CMK (cell line): ENCODE data around the gene MYLK.
A peak's percentile ranks its signal among the peaks of the same experiment; 100 is the strongest.
"Not testable (repeated sequence)": the region's sequence is repeated elsewhere in the genome, so short reads cannot be mapped to it uniquely, and the experiment has no call there.

Experiments used
- DNase-seq: peaks from one replicate; pipeline ENCODE4 v3.0.0-alpha.2; 2010; ENCODE audit warnings: low read depth

The MYLK gene

DNA sequence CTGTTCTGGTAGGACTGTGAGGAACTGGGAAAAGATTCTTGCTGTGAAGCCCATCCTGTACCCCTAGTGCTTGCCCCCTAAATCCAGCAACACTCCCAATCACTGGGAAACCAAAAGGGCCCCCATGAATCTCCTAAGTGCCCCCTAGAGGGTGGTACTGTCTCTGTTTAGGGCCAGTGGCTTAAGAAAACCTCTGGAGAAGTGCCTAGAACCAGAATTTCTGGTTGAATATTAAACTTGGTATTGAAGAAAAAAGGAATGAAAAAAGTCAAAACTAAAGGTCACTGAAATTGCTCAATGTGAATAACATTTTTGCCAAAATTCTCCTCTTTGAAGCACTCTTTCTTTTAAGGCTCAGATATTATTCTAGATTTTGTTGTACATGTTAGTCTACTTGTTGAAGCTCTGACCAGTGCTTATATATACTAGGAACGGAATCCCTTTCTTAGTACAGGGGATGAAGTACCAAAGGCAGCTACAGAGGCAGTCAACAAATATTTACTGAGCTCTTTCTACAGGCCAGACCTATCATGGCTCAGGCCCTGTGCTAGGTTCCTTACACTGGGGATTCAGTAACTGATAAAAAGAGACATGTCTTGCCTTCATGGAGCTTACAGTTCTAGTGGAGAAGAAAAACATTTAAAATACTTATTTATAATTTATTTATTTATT, 138.8 kb downstream of the MYLK start:
- DNase-seq, result no peak

DNA sequence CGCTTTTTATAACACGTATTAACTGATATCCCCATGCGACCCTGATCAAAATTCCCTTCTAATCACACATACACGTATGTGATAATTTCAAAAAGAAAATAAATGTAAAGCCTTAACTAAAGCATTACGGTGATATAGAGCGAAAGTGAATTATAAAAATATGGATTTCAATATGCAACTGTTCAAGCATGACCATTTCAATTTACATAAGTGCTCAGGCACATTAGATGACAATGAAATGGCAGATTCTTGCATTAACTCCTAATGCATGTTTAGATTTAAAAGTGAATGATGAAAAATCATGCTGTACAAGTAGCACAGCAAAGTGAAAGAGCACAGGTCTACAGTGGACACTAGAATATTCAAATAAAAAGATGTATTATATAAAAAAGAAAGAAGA, 140.1 kb downstream of the MYLK start:
- no peak for DNase-seq

DNA sequence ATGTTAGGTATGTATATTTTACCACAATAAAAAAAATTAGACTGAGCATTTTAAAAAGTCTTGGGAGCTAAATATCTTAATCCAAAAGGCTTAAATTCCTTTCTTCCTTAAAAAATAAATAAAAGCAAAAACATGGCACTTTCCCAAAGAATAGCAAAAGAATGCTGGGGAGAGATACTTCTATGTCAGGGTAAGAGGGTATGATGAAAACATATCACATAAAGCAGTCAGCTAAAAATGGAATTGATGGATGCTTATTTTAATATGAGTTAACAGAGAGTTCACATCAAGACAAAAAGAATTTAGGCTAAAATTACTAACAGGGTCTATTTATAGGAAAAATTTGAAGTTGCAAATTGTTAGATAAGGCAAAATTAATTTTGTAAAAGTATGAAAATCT, 141.0 kb downstream of the MYLK start:
- no peak for DNase-seq

DNA sequence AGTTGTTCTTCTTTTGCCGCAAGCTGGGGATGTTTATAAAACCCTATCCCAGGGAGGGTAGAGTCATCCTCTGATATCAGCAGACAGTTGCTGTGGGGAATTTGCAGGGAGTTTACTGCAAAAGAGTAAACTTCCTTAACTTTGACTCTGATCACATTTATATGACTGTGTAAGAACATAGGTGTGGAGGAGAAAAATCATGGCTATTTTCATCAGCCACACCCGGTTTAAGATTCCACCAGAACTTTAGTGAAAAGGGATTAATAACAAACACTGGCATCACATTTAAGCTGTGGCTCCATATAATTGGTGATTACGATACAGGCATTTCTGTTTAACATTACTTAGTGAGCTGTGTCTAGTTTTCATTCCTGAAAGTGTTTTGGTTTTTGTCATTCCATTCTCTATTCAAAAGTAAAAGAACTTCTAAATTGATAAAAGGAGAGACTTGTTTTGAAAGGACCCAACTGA, 143.1 kb downstream of the MYLK start:
- no peak for DNase-seq

DNA sequence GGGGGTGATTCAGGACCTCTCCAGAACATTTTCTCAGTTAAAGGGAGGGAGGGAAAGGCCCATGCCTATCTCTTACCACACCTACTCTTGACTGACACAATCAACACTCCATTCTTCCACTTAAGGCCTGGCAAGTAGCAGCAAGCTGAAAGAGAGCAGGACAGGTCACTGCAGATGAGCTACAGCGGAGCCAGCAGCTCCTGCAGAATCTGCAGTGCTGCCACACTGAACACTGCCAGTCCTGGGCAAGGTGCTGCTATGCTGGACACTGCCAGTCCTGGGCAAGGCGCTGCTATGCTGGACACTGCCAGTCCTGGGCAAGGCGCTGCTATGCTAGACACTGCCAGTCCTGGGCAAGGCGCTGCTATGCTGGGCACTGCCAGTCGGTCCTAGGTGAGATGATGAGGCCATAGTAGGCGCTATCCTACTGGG, 143.7 kb downstream of the MYLK start:
- DNase-seq, result no peak

DNA sequence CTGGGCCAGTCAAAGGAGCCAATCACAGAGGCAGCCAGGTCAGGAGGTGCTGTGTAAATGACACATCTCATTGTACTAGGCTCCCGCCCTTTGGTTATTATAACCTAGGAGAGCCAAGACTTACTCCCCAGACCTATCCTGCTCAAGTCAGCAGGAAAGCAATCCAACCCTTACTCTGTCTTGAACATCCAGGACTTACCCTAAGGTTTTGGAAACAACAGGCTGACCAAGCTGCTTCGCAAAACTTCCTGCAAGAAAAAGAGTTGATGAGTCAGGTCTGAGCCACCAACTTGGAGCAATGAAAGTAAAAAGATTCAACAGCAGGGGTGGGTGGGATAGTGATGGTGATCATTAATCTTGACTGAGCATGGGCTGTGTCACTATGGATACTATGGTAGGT, 144.4 kb downstream of the MYLK start:
- no peak for DNase-seq

DNA sequence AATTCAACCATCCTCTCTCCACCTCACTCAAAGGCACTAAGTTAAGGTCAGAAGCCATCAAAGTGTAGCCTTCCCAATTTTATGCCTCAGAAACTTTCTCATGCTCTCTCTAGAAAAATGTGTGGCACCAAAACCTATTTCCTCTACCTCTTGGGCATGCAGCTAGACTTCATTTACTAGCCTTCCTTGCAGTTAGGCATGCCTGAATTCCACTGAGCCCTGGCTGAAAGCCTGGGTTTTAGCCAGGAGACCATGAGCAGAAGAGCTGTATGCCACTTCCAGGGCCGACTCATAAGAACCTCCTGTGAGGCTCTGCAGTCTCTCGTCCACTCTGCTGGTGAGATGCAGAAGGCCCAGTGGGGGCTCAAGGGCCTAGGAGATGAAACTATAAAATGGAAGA, 145.0 kb downstream of the MYLK start:
- no peak for DNase-seq

DNA sequence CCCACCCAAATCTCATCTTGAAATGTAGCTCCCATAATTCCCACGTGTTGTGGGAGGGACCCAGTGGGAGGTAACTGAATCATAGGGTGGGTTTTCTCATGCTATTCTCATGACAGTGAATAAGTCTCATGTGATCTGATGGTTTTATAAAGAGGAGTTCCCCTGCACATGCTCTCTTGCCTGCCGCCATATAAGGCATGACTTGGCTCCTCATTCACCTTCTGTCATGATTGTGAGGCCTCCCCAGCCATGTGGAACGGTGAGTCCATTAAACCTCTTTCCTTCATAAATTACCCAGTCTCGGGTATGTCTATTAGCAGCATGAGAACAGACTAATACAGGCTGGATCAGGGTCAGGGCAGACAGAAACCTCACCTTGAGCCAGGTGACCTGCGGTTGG, 145.6 kb downstream of the MYLK start:
- DNase-seq, result not testable (repeated sequence)

DNA sequence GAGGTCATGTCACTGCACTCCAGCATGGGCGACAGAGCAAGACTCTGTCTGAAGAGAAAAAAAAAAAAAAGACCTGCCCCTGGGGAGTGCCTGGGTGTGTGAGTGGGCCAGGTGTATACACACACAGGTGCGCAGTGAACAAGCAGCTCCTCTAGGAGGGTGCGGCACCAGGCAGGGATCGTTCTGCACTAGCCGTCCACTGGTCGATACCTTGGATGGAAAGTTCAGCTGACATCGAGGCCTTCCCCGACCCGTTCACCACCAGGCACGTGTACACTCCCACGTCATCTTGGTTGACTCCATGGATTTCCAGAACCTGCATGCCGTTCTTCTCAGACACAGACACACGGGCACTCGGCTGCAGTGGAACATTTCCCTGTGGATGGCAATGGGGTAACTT, 147.0 kb downstream of the MYLK start:
- DNase-seq, result no peak

DNA sequence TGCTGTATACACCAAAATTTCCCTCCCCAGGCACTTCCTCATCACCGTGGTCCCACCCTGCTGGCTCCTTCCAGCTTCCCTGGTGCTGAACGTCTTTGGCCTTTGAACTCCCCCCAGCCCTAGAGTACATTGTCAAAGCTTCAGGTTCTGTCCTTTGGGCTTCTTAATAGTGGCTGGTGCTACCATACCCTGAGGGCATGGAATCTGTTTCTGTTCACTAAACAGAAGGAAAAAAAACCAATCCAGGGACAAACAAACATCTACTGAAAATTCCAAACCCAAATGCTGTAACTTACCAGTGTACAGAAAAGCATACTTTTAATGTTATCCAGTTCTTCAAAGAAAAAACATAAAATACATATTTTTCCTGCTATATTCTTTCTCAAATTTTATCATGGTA, 148.7 kb downstream of the MYLK start:
- no peak for DNase-seq

DNA sequence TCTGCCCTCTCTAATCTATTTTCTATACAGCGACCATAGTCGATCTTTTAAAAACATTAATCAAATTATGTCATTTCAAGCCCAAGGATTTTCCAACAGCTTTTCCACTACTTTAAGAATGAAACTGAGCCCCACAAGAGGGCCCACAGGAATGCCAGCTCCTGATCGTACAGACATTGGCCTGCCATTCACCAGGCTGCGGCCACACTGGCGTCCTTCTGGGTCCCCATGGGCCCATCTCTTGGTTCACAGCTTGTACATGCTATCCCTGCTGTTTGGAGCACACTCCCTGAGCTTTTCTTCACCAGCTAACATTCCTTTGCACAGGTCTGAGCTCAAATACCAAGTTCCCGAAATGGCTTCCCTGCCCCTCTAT, 149.6 kb downstream of the MYLK start:
- DNase-seq, result no peak

DNA sequence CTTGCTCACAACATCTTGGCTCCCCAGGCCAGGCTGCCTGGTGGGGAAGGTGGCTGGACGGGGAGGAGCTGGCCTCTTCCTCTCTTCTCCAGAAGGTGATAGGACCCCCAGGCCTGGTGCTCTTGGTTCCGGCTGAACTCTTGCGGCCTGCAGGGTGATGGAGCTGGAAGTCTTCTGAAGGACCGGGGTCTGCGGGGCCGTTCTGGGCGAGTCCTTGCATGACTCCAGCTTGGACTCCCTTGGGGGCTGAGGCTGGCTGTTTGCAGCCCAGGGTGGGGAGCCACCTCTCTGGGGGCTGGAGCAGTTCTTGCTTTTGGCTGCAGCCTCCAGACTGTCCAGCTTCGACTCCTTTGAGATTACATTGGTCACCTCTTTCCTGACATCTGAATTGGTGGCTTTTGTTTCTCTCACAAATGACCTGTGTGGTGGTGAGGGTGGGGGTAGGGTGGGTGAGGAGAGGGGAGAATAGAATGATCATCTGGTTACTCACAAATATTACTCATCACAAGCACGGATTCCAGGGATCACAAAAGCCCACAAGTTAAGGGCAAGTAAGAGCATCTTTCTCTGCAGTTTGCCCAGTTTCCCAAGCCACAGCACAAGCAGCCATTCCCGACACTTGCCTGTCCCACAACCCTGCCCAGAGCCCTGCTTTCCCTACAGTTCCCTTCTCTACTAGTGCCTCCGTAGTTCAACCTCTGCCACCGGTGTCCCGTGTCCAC, 150.2 kb downstream of the MYLK start:
- DNase-seq, result no peak

DNA sequence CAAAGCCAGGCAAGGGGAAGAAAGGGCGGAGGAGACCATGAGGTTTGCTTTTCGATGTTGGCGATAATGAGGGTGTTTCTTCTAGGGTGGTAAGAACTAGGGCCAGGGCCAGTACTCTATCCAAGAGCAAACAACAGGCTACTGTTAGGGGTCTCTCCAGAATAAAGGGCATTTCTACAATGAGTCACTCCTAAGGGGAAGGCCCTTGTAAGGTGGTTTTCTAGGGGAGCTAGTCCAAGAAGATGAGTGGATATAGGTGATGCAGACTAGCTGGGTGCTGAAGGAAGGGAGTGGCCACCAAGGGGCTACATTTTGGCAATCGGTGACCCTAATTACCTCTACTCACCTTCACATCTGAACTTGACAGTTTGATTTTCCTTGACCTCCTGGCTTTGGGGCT, 150.8 kb downstream of the MYLK start:
- DNase-seq, result no peak

DNA sequence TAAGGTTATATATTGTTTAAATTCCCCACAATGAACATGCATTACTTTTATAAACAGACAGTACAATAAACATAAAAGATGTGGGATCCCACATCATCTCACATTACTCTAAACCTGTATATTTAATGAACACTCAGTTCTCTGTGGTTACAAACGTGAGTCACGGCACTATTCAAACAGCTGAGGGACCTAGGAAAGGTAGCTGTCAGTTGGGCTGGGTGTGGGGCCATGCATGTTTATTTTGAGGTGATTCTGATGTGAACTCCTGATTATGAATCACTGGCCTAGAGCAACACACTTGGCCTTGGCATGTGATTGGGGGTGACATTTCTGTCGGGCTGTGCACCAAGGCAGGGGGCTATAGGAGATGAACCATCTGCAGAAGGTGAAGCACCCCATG, 151.7 kb downstream of the MYLK start:
- no peak for DNase-seq

DNA sequence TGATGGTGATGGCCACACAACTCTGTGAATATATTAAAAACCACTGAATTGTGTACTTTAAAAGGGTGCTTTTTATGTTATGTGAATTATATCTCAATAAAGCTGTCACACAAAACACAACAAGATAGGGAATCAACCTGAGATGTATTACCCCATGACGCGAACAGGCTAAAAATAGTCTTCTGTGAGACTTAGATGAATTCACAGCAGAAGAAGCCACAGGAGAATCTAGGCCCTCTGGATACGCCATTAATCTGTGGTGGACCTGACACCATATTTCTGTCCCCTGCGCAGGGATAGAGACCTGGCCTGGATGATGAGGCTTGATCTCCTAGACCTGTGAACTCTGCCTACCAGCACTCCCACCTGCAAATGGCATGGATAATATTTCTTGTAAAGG, 153.3 kb downstream of the MYLK start:
- no peak for DNase-seq

DNA sequence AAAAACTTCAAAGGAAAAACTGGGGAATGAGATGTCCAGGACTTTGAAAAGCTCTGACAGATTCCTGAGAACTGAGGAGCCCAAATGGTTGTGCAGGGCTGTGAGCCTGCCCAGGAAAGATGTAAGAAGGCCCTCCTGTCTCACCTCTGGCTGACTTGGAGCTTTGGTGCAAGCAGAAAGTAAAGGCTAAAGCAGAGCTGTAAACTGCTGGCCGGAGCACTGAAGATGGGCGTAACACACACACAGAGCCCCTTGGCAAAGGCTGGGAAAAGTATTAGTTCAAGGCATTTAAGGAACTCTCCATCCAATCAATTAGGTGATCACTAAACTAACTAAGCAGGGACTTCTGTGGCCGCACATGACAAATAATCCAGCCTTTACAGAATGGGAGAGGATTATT, 155.1 kb downstream of the MYLK start:
- no peak for DNase-seq

DNA sequence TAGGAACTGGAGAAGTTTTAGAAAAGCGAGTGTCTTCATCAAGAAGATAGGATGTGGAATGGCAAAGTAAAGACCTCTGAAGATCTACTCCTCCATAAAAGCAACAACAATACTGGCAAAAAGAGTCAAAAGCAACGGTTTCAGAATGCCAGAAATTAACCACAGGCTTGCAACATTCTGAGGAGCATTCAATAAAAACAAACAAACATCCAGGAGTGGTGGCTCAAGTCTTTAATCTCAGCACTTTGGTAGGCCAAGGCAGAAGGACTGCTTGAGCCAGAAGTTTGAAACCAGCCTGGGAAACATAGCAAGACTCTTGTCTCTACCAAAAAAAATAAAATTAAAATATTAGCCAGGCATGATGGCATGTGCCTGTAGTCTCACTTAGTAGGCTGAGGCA, 156.1 kb downstream of the MYLK start:
- DNase-seq, result no peak

DNA sequence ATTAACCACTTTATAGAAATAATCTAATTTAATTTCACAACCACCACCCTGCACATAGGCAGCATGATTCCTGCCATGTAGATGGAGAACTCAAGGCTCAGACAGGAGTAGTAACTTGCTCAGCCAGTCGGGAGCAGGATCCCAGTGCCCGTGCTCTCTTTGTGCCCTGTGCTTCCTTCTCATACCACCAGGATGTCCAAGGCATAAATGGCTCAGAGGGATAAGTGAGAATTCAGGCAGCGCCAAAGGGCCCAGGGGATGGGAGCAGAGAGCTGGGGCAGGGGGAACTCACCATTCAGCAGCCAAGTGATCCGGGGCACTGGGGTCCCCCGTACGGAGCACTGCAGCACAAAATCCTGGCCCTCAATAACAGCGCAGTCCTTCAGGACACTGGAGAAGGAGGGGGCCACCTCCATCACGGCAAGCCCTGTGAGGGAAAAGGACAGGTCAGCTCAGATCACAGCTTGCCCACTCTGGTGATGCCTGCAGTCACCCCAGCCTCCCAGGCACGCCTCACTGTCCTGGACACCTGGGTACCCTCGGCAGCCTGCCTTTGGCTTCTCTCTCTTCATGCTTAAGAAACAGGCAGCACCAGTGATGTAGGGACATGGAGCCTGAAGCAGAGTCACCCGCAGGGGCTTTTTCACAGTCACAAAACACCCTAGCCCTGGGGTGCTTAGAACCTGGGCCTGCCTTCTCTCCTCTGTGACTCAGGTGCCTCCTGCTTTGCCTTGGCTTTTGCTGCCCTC, 158.3 kb downstream of the MYLK start:
- DNase-seq, result no peak

DNA sequence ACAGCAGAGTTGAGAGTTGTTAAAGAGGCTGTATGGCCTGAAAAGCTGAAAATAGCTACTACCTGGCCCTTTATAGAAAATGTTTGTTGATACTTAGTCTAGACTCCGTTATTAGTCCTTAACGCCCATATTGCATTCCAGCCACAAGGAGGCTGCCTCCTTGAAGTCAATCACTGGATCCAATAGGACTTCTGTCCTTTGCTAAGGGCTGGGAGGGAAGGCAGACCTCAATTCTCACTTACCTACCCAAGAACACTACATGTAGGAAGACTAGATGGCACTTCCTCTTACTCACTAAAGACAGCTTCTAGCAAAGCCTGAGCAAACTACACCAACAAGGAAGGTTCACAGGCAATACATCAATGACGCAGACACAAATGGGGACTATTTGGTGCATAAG, 159.8 kb downstream of the MYLK start:
- DNase-seq, result no peak

DNA sequence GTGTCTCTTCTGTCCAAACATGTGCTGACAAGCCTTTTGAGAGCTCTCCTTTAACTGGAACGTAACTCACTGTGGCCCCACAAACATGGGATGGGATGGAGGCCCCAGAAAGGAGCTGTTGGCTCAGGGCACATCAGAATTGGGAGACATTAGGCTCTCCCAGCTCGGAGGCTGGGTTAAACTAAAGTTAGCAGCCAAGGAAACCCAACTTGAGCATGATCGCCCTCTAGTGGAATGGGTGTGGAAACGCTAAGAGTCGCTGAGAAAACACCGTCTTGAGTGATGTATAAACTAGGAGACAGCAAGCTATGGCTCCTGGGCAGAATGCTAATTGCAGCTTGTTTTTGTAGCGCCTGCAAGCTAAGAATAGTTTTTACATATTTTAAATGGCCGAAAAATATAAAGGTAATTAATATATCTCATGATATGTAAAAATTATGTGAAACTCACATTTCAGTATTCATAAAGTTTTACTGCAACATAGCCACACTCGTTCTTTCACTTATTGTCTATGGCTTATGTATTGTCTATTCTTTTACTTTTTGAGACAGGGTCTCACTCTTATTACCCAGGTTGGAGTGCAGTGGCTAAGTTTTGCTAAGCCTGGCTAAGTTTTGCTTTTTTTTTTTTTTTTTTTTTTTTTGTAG, 160.5 kb downstream of the MYLK start:
- DNase-seq, result peak; percentile 37

DNA sequence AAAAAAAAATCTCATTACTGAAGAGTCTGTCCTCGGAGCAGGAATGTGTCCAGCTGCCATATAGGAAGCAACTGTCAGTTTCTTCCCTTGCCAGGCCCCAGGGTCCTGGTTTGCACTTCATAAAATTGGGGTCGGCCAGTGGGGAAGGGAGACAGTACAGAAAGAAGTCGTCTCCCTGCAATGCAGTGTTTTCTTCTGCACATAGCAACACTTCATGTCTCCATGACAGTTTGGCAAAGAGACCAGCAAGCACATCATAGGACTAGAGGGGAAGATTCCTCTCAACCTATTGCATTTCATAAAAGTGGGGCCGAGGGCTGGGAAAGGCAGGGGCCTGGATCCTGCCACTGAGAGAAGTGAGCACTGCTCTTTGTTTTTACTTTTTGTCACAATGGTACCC, 161.1 kb downstream of the MYLK start:
- DNase-seq, result no peak

DNA sequence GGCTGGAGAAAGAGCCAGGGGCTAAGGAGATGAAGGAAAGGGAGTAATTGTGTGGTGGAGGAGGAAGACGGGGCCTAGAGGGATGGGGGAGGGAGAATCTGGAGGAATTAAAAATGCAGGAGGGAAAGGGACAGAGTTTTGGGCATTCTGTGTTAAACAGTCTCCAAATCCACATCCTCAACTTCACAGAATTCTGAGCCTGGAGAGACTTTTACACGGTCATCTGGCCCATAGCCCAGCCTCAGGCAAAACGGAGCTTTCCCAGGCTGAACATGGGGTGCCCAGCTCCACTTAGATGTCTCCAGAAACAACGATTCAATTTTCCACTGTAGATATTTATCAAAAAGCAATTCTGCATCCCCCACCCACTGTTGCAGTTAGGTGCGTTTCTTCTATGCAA, 161.7 kb downstream of the MYLK start:
- no peak for DNase-seq

DNA sequence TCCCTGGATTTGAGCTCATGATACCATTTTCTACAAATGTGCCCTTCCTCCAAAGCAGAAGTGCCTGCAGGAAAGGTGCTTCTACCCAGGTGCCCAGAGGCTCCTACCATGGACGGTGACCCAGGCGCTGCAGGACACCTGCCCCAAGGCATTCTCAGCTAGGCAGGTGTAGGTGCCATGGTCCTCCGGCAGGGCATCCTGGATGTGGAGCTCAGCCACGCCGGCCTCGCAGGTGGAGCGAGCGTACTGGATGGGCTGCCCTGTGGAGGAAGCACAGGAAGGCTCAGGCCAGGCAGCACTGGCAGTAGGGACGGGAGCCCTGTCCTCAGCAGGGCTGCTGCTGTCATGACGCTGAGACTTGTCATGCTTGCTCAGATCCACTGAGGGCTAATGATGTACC, 162.1 kb downstream of the MYLK start:
- DNase-seq, result no peak
